ENCODE data around the gene ERCC6L. TPM values are rescaled to one million over a fixed set of nuclear protein-coding genes. Genes with fewer than 3 reads are reported as not detected.

ERCC6L gene
- polyA plus RNA-seq, 1 experiment: 1.7 TPM

- no peak overlapping the region for H3K27ac ChIP-seq (ENCODE audit: low read depth, low read length)
- H3K4me3 ChIP-seq (ENCODE audit: low read depth, low read length): no peak overlapping the region
- DNase-seq (ENCODE audit: low read depth, low spot score): no peak
- POLR2A ChIA-PET: no interaction called here
- H3K27me3 ChIP-seq (ENCODE audit: control insufficient read depth, insufficient read depth, low read length): no peaks in the 10 kb centered on the region
- CTCF ChIA-PET: no interaction called here
- no peaks in the 10 kb centered on the region for H3K9me3 ChIP-seq (ENCODE audit: control insufficient read depth, insufficient read depth, low read length)
- no peak for TF ChIP-seq CTCF (IDR thresholded peaks at IDR 0.05; ENCODE audit: low read depth, low read length)
Observed at GRCh38 chrX:72208126-72208800, 30.6 kb downstream of the ERCC6L start.

GRCh38 chrX:72207366-72207765 lies 31.5 kb downstream of the ERCC6L start:
- H3K4me3 ChIP-seq (ENCODE audit: low read depth, low read length): no peak overlapping the region
- H3K9me3 ChIP-seq (ENCODE audit: control insufficient read depth, insufficient read depth, low read length): no peaks in the 10 kb centered on the region
- TF ChIP-seq CTCF (IDR thresholded peaks at IDR 0.05; ENCODE audit: low read depth, low read length): no peak
- DNase-seq (ENCODE audit: low read depth, low spot score): no peak
- H3K27ac ChIP-seq (ENCODE audit: low read depth, low read length): no peak overlapping the region
- ChIA-PET POLR2A (no interaction called here), CTCF (no interaction called here)
- no peaks in the 10 kb centered on the region for H3K27me3 ChIP-seq (ENCODE audit: control insufficient read depth, insufficient read depth, low read length)

GRCh38 chrX:72205706-72206105 lies 33.1 kb downstream of the ERCC6L start:
- POLR2A ChIA-PET: no interaction called here
- DNase-seq (ENCODE audit: low read depth, low spot score): no peak
- H3K4me3 ChIP-seq (ENCODE audit: low read depth, low read length): no peak overlapping the region
- no peaks in the 10 kb centered on the region for H3K27me3 ChIP-seq (ENCODE audit: control insufficient read depth, insufficient read depth, low read length)
- H3K9me3 ChIP-seq (ENCODE audit: control insufficient read depth, insufficient read depth, low read length): no peaks in the 10 kb centered on the region
- no peak for TF ChIP-seq CTCF (IDR thresholded peaks at IDR 0.05; ENCODE audit: low read depth, low read length)
- CTCF ChIA-PET: interaction anchor here (1.0 kb wide), 1 partner anchor 11 kb away, joined by 3 read pairs; no protein-coding TSS in a partner anchor
- no peak overlapping the region for H3K27ac ChIP-seq (ENCODE audit: low read depth, low read length)

GRCh38 chrX:72203421-72203820 lies 35.4 kb downstream of the ERCC6L start:
- no peak for TF ChIP-seq CTCF (IDR thresholded peaks at IDR 0.05; ENCODE audit: low read depth, low read length)
- ChIA-PET CTCF (no interaction called here), POLR2A (no interaction called here)
- Histone ChIP-seq H3K9me3 (ENCODE audit: control insufficient read depth, insufficient read depth, low read length) (no peaks in the 10 kb centered on the region), H3K27me3 (ENCODE audit: control insufficient read depth, insufficient read depth, low read length) (no peaks in the 10 kb centered on the region), H3K4me3 (ENCODE audit: low read depth, low read length) (no peak overlapping the region), H3K27ac (ENCODE audit: low read depth, low read length) (no peak overlapping the region)
- DNase-seq (ENCODE audit: low read depth, low spot score): no peak

GRCh38 chrX:72202792-72203401 lies 35.9 kb downstream of the ERCC6L start:
- DNase-seq (ENCODE audit: low read depth, low spot score): no peak
- H3K27me3 ChIP-seq (ENCODE audit: control insufficient read depth, insufficient read depth, low read length): no peaks in the 10 kb centered on the region
- TF ChIP-seq CTCF (IDR thresholded peaks at IDR 0.05; ENCODE audit: low read depth, low read length): no peak
- peak overlapping the region; percentile 11 for H3K27ac ChIP-seq (ENCODE audit: low read depth, low read length)
- no peak overlapping the region for H3K4me3 ChIP-seq (ENCODE audit: low read depth, low read length)
- ChIA-PET CTCF (no interaction called here), POLR2A (interaction anchor here (1.4 kb wide), 1 partner anchor 22 kb away, joined by 5 read pairs; the partner anchor contains the start of gene PIN4)
- H3K9me3 ChIP-seq (ENCODE audit: control insufficient read depth, insufficient read depth, low read length): no peaks in the 10 kb centered on the region

Data from AG04450 (cell line).